Neural progenitor cell (in vitro differentiated cells): ENCODE results near the gene PRKAR1A.

Source experiments
- EZH2 ChIP-seq: fragments of 200-600 bp; sonication (generic); IDR thresholded peaks from 2 replicates; pipeline ENCODE4 v1.6.1; 2017; ENCODE audit warnings: antibody characterized with exemption, mild to moderate bottlenecking, moderate library complexity
- EZH2phosphoT487 ChIP-seq: fragments of 200-600 bp; sonication (generic); IDR thresholded peaks from 2 replicates; pipeline ENCODE4 v1.6.1; 2017; ENCODE audit warnings: antibody characterized with exemption
- TF ChIP-seq, protein P1 (sequence below): fragments of 200-600 bp; sonication (generic); IDR thresholded peaks from 2 replicates; pipeline ENCODE4 v1.5.1; 2017; ENCODE audit warnings: antibody characterized with exemption, mild to moderate bottlenecking

GRCh38 chr17:68534695-68535088, 22.5 kb downstream of the PRKAR1A start:
- TF ChIP-seq, protein P1, sequence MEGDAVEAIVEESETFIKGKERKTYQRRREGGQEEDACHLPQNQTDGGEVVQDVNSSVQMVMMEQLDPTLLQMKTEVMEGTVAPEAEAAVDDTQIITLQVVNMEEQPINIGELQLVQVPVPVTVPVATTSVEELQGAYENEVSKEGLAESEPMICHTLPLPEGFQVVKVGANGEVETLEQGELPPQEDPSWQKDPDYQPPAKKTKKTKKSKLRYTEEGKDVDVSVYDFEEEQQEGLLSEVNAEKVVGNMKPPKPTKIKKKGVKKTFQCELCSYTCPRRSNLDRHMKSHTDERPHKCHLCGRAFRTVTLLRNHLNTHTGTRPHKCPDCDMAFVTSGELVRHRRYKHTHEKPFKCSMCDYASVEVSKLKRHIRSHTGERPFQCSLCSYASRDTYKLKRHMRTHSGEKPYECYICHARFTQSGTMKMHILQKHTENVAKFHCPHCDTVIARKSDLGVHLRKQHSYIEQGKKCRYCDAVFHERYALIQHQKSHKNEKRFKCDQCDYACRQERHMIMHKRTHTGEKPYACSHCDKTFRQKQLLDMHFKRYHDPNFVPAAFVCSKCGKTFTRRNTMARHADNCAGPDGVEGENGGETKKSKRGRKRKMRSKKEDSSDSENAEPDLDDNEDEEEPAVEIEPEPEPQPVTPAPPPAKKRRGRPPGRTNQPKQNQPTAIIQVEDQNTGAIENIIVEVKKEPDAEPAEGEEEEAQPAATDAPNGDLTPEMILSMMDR = no peak
- TF ChIP-seq EZH2phosphoT487 (no peak), EZH2 (no peak)
